CD4-positive, alpha-beta T cell (primary cell): ENCODE results near the gene KAT5. TPM values are rescaled to one million over a fixed set of nuclear protein-coding genes. Genes with fewer than 3 reads are reported as not detected.
"Not testable (repeated sequence)": the region's sequence is repeated elsewhere in the genome, so short reads cannot be mapped to it uniquely, and the experiment has no call there.

Source experiments
- ATAC-seq: fragments of 200-7000 bp; cut with Tn5 transposase; one replicate; pipeline ENCODE4 v1.10.0; 2022; ENCODE audit warnings: mild to moderate bottlenecking; ENCODE audit not compliant: poor library complexity
- CTCF ChIA-PET: fragments of 350-600 bp; sonication (Branson Sonifier 250); formaldehyde crosslinking; loops from one replicate; lab custom pipeline; 2021; ENCODE audit warnings: antibody characterized with exemption, inconsistent platforms; lab: Charles Lee
- POLR2A ChIA-PET: fragments of 350-600 bp; sonication (Branson Sonifier 250); formaldehyde crosslinking; loops from one replicate; lab custom pipeline; 2021; ENCODE audit warnings: antibody characterized with exemption, inconsistent platforms; lab: Charles Lee
- DNase-seq, 14 experiments: peaks; one replicate each; pipeline ENCODE4 v3.0.0-alpha.2; 2013 to 2020; ENCODE audit warnings: mixed read lengths in 2 of 14
- H3K27ac ChIP-seq, 2 donors: one replicate each; pipeline versions ENCODE4 v1.5.1 to v1.7.0; 2013; ENCODE audit warnings: low read length in 2 of 2, low read depth in 1 of 2, mild to moderate bottlenecking in 1 of 2
- H3K27me3 ChIP-seq, 2 experiments: 1 replicate in 1 of 2; 2 replicates in 1 of 2; pipeline versions ENCODE4 v1.6.1 to v1.7.0; 2013; ENCODE audit warnings: low read length in 2 of 2, control low read depth in 1 of 2, mild to moderate bottlenecking in 1 of 2, moderate library complexity in 1 of 2; ENCODE audit not compliant: insufficient read depth in 2 of 2, control insufficient read depth in 1 of 2
- H3K36me3 ChIP-seq: one replicate; pipeline ENCODE4 v1.6.1; 2013; ENCODE audit warnings: low read length, control low read depth; ENCODE audit not compliant: insufficient read depth
- H3K4me1 ChIP-seq: one replicate; pipeline ENCODE4 v1.6.1; 2013; ENCODE audit warnings: low read length, control low read depth; ENCODE audit not compliant: insufficient read depth
- H3K4me3 ChIP-seq: one replicate; pipeline ENCODE4 v1.5.1; 2013; ENCODE audit warnings: mild to moderate bottlenecking, low read length, moderate library complexity
- H3K9me3 ChIP-seq, 2 experiments: 1 replicate in 1 of 2; 2 replicates in 1 of 2; pipeline versions ENCODE4 v1.6.1 to v1.7.0; 2013; ENCODE audit warnings: low read length in 2 of 2, mild to moderate bottlenecking in 2 of 2, control low read depth in 1 of 2, moderate library complexity in 1 of 2; ENCODE audit not compliant: control insufficient read depth in 1 of 2, insufficient read depth in 1 of 2
- H3K27ac Mint-ChIP-seq: one replicate; pipeline ENCODE4 v1.8.0; 2020; ENCODE audit warnings: mixed read lengths
- H3K27me3 Mint-ChIP-seq: one replicate; pipeline ENCODE4 v1.8.0; 2021; ENCODE audit warnings: mixed read lengths
- H3K36me3 Mint-ChIP-seq: one replicate; pipeline ENCODE4 v1.8.0; 2021; ENCODE audit warnings: low read depth, mixed read lengths
- H3K4me1 Mint-ChIP-seq: one replicate; pipeline ENCODE4 v1.8.0; 2021; ENCODE audit warnings: low read depth, mixed read lengths
- H3K4me3 Mint-ChIP-seq: one replicate; pipeline ENCODE4 v1.8.0; 2020; ENCODE audit warnings: mild to moderate bottlenecking, mixed read lengths
- H3K9me3 Mint-ChIP-seq: one replicate; pipeline ENCODE4 v1.8.0; 2020; ENCODE audit warnings: mixed read lengths
- intact Hi-C, 2 experiments: fragments of 100-400 bp; cut with DNase I in 1 of 2; cut with micrococcal nuclease in 1 of 2; formaldehyde crosslinking; loops; one replicate each; pipeline versions ENCODE4 v1.15.1 to v1.9.0; 2023 to 2025; cut with DNase I, micrococcal nuclease
- total RNA-seq, 174 experiments: library from RNA in 2 of 174; stranded (reverse) in 2 of 174; gene quantifications; one replicate each; pipeline ENCODE4 v1.2.3 and lab custom pipeline; 2021 to 2026
- TF ChIP-seq, protein P1 (sequence below): fragments of 200-600 bp; IDR thresholded peaks from one replicate; pipeline ENCODE4 v1.8.0; 2022; ENCODE audit warnings: antibody characterized with exemption, mild to moderate bottlenecking

KAT5 gene
- total RNA-seq, 2 experiments from 2014 or later: 90.9 to 99.6 TPM

- ATAC-seq: no peak
- peaks cover 5% of the 10 kb centered on the region for H3K27me3 Mint-ChIP-seq
- H3K27ac Mint-ChIP-seq: no peak overlapping the region
- Histone ChIP-seq H3K4me3 (no peak overlapping the region), H3K36me3 (no peaks in the 10 kb centered on the region), H3K4me1 (no peaks in the 10 kb centered on the region), H3K27me3 (no peaks in the 10 kb centered on the region), H3K9me3 (no peaks in the 10 kb centered on the region), H3K27ac (no peak overlapping the region)
- DNase-seq: no peak
- no peak overlapping the region for H3K4me3 Mint-ChIP-seq
- intact Hi-C loops: no loop called here
- POLR2A ChIA-PET: no interaction called here
- H3K36me3 Mint-ChIP-seq: no peaks in the 10 kb centered on the region
- CTCF ChIA-PET: interaction anchor here (1.0 kb wide), 1 partner anchor 26 kb away, joined by 3 read pairs; no protein-coding TSS in a partner anchor
- TF ChIP-seq, protein P1, sequence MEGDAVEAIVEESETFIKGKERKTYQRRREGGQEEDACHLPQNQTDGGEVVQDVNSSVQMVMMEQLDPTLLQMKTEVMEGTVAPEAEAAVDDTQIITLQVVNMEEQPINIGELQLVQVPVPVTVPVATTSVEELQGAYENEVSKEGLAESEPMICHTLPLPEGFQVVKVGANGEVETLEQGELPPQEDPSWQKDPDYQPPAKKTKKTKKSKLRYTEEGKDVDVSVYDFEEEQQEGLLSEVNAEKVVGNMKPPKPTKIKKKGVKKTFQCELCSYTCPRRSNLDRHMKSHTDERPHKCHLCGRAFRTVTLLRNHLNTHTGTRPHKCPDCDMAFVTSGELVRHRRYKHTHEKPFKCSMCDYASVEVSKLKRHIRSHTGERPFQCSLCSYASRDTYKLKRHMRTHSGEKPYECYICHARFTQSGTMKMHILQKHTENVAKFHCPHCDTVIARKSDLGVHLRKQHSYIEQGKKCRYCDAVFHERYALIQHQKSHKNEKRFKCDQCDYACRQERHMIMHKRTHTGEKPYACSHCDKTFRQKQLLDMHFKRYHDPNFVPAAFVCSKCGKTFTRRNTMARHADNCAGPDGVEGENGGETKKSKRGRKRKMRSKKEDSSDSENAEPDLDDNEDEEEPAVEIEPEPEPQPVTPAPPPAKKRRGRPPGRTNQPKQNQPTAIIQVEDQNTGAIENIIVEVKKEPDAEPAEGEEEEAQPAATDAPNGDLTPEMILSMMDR: no peak
- no peaks in the 10 kb centered on the region for H3K4me1 Mint-ChIP-seq
- H3K9me3 Mint-ChIP-seq: no peaks in the 10 kb centered on the region
Measured at GRCh38 chr11:65680192-65680743, 31.8 kb upstream of the KAT5 start.

DNA sequence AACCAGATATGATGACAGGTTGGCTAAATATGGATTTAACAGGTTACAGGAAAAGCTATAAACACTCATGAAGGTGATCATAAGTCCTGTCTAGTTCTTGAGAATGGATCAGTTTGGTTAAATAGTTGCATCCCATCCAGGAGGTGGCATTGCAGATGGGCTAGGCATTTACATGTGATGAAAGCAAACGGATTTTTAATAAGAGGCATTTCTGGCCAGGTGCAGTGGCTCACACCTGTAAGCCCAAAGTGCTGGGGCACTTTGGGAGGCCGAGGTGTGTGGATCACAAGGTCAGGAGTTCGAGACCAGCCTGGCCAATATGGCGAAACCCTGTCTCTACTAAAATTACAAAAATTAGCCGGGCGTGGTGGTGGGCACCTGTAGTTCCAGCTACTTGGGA, 28.6 kb upstream of the KAT5 start:
- POLR2A ChIA-PET, H3K4me3 Mint-ChIP-seq, H3K9me3 Mint-ChIP-seq, ATAC-seq, H3K9me3 ChIP-seq, H3K4me1 ChIP-seq, H3K36me3 Mint-ChIP-seq, intact Hi-C loops, DNase-seq, H3K36me3 ChIP-seq, H3K27me3 ChIP-seq, H3K4me1 Mint-ChIP-seq, H3K27ac ChIP-seq, CTCF ChIA-PET, H3K4me3 ChIP-seq, H3K27me3 Mint-ChIP-seq, H3K27ac Mint-ChIP-seq: not testable (repeated sequence)

- intact Hi-C loops: loop anchor here in 1 of 2 experiments (5.0 kb wide), 1 partner anchor 71 kb away; no protein-coding TSS in a partner anchor
- POLR2A ChIA-PET: no interaction called here
Measured at GRCh38 chr11:65685981-65686380, 26.1 kb upstream of the KAT5 start.

DNA sequence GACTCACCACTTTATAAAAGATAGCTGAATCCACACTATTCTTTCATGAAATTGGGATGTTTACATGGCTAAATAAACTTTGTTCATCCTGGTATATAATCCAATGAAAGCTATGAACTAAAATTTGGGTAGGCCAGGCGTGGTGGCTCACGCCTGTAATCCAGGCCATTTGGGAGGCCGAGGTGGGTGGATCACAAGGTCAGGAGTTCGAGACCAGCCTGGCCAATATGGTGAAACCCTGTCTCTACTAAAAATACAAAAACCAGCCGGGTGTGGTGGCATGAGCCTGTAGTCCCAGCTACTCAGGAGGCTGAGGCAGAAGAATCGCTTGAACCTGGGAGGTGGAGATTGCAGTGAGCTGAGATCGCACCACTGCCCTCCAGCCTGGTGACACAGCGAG, 20.2 kb upstream of the KAT5 start:
- H3K4me1 ChIP-seq, H3K9me3 ChIP-seq, H3K4me1 Mint-ChIP-seq, H3K9me3 Mint-ChIP-seq, H3K4me3 Mint-ChIP-seq, H3K4me3 ChIP-seq, POLR2A ChIA-PET, DNase-seq, H3K36me3 ChIP-seq, ATAC-seq, intact Hi-C loops, H3K27ac Mint-ChIP-seq, H3K27ac ChIP-seq, H3K27me3 ChIP-seq, H3K36me3 Mint-ChIP-seq, CTCF ChIA-PET, H3K27me3 Mint-ChIP-seq: not testable (repeated sequence)

More at GRCh38 chr11:65685981-65686380, 26.1 kb upstream of the KAT5 start:
- Histone ChIP-seq H3K9me3 (no peaks in the 10 kb centered on the region), H3K27ac (no peak overlapping the region), H3K4me3 (no peak overlapping the region), H3K36me3 (no peaks in the 10 kb centered on the region), H3K4me1 (no peaks in the 10 kb centered on the region), H3K27me3 (no peaks in the 10 kb centered on the region)
- Mint-ChIP-seq H3K36me3 (no peaks in the 10 kb centered on the region), H3K9me3 (no peaks in the 10 kb centered on the region), H3K27ac (no peak overlapping the region), H3K4me1 (no peaks in the 10 kb centered on the region), H3K27me3 (peaks cover 5% of the 10 kb centered on the region), H3K4me3 (no peak overlapping the region)
- TF ChIP-seq, protein P1: no peak
- ATAC-seq (no peak), DNase-seq (no peak)
- CTCF ChIA-PET: no interaction called here
